Measurements from ENCODE around the gene UNCX.

UNCX gene

DNA sequence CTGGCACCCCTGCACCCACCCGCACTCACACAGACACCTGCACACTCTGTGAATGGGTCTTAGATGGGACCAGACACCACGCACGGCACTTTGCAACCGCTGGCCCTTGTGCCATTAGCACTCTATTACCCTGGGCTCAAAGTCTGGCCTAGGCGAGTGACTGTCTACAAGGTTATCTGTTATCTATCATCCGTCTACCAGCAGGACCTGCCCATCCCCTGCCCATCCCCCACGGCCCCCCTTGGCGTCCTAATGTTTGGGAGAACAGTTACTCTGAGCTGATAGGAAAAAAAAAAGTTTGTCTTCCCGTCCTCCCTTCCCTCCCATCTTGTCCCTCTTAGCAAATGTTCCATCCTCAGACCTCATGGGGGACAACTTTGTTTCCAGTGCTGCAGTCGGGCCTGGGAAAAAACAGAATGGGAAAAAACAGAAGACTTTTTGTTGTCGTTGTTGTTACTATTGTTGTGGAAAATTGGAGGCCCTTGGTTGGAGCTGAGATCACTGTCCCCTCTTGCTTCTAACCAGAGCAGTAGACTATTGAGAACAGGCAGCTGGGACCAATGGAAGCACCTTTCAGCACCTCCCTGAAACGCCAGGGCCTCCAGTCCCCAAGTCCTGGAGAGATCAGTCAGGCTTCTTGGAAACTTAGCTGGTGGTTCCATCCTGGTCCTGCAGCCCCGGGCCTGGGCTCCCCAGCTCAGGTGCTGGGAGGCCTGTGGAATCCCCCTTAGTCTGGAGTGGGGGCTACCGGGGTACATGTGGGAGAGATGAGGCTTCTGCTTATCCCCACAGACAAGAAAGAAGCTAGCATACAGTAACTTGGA is 12.2 kb downstream of the UNCX start:
- DNase-seq = no peak

DNA sequence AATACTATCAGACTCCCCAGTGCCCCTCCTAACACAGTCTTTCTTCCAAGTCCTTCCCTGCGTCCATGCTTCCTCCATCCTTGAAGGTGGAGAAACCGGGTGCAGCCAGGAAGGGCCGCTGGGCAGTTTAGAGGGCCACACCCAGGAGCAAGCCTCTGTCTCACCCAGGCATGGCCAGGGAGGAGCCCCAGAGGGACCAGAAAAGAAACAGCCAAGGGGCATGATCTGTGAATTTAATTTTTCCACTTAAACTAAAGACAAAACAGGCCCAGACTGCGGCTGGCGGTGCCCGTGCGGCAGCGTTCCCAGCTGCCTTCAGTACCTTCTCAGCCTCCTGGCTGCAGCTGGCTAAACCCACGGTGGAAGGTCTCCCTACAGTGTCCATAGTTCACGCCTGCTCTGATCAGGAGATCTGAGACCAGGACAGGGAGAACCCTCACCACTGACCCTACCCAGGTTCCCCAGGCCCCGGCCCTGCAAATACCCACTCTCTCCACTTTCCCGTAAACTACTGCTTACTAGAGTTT is 12.9 kb downstream of the UNCX start:
- DNase-seq = no peak

- no peak for DNase-seq
Measured at GRCh38 chr7:1246160-1246870, 13.6 kb downstream of the UNCX start.

GRCh38 chr7:1246871-1247526 is 14.3 kb downstream of the UNCX start:
- no peak for DNase-seq

- DNase-seq = no peak
Measured at GRCh38 chr7:1247527-1248041, 14.9 kb downstream of the UNCX start.

DNA sequence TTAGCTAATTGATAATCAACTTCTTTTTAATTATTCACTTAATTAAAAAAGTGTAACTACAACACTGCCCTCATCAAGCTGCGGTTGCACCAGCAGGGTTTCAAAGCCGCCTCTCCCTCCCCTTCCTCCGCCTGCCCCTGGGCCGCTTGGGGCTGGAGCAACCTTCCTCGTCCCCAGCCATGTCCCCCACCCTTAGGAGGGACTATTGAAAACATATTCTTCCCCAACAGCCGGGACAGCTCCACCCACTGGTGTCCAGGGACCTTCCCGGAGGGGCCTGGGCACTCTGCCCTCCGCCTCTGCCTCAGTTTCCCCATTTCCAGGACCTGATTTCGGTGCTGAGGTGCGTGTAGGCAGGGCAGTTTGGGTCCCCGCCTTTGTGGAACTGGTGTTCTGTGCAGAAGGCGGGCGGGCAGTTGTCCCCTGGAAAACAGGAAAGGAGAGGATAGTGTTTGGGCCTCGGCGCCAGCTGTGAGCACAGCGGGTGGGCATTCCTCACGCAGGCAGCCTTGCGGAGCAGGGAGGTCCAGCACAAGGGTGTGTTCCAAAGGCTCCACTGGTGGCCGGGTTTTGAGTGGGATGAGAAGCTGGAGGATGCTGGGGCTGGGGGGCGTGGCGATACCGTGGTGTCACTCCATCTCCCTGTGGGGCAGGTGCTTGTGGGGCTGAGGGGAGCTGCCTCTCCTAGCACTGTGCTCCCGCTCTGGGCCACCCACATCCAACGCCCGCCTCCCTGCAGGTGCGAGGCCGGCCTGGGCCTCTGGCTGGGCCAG is 15.7 kb downstream of the UNCX start:
- no peak for DNase-seq

DNA sequence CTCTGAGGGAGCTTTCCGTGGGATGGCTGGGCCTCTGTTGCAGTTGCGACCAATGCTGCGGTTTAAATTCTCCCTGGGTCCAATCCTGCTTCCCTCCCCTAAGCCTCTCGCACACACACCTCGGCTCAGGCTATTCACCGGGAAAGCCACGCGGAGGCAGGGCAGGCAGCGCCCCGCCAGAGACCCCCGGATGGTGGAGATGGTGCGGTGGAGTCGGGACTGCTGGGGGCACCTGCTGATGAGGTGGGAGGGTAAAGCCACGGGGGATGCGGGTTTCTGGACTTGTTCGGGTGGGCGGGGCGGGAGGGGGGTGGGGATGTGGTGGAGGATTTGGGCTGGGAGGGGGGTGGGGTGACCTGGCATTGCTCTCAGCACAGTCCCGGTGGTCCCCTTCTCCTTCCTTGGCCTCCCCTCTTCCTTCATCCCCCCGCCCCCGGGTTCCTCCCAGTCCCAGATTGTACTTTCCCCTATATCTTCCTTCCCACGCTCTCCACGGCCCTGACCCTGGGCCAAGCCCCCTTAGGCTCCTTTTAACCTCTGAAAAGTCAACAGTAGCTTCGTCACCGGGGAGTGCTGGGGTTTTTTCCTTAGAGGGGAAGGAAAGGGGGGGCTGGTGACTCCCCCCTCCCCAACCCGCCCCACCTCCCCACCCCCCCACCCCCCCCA is 16.4 kb downstream of the UNCX start:
- DNase-seq = no peak

- DNase-seq = no peak
Measured at GRCh38 chr7:1249731-1250130, 17.1 kb downstream of the UNCX start.

DNA sequence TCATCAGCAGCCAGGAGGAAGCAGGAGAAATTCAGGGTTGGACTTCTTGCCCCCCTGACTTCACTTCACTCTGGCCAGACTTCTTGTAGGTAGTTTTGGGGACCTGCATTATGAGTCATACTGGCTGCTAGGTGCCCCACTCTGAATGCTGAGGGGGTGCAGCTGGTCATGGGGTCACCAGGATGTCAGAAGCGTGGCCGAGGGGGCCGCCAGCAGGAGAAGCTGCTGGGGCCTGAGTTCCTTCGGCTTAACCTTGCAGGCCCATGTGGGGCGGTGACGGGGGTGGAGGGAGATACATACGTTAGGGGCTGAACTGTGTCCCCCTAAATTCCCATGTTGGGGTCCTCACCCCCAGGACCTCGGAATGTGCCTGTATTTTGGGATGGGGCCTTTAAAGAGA is 18.2 kb downstream of the UNCX start:
- DNase-seq = no peak

DNA sequence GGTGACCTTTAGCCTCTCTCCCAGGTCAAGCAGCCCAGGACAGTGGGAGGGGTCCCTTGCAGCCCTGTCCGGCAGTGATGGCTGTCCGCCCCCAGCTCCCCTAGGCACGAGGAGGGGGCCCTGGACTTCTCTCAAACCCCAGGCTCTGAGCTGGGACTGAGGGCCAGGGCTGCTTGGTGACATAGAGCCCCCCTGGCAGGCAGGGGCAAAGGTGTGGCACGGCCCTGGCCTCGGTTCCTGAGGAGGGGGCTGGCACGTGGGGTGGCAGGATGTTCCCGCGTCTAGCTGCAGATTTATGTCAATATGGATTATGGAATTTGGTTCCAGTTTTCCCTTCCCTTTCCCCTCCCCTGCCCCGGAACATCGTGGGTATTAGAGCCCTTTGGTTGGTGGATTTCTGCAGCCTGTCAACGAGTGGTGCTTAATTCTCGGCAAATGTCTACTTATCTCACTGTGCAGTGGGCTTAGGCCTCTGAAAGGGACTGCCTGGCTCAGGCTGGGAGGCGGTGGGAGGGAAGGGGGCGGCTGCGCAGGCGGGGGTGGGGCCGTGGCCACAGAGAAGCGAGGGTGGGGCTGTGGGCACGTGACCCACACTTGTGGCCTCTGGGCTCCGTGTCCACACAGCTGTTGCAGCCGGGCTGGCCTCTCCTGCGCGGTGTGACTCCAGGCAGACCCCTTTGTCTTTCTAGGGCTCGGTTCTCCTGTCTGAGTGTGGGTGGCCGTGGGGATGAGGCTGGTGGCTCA is 19.3 kb downstream of the UNCX start:
- DNase-seq = no peak

DNA sequence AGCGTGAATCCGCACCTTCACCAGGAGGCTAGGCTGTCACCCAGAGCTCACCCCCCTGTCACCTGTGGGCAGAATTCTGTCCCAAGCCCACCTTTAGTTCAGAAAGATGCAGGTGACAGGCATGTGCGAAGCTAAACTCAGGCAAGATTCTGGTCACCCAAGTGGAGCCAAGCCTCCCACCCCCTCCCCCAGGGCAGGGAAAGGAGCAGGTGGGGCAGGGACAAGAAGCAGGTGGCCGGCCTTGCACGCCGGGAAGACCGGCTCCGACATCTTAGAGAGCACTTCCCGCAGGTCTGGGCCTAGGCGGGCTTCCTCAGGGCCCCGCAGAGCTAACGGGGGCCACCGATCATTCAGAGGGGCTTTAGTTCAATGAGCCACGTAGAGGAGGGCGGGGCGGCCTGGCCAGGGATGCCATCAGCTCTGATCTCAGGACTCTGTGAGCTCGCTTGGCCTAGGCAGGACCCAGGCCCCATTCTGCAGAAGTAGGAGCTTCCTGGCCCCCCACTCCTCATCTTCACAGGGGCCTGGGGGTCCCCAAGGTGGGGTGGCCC is 19.9 kb downstream of the UNCX start:
- no peak for DNase-seq

- DNase-seq = no peak
Measured at GRCh38 chr7:1253681-1254181, 21.1 kb downstream of the UNCX start.

DNA sequence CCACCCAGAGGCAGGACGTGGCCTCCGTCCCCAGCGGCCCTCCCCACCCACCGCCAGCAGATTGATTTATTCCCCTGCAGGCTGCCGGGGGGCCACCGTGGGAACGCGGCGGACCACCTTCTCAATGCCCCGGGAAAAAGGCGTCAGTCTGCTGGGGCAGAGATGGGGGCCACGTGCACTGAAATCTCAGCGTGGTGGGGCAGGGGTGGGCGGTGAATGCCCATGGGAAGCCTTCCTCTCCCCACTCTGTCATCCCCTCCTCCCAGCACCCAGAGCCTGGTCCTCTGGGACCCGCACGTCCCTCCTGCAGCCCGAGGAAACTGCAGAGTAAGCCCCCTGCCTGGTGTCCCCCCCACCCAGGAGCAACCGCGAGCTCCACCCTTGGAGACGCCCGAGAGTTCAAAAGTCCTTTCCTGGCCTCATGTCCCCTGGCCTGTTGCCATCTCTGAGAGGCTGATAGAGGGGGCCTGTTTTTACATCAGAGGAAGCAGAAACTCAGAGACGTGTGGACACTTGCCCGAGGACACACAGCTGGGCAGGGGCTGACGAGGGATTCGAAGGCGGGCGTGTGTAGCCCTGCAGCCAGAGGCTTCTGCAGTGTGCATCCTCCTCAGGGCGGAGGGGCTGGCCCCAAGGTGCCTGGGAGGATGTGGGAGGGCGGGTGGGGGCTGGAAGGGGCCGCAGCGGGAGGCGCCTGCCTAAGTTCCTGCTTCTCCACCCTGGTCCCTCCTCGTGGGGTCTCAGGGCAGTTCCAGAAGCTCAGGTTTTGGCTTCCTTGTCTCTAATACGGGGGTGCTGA is 21.8 kb downstream of the UNCX start:
- DNase-seq = no peak

GRCh38 chr7:1255080-1255816 is 22.6 kb downstream of the UNCX start:
- DNase-seq = no peak

DNA sequence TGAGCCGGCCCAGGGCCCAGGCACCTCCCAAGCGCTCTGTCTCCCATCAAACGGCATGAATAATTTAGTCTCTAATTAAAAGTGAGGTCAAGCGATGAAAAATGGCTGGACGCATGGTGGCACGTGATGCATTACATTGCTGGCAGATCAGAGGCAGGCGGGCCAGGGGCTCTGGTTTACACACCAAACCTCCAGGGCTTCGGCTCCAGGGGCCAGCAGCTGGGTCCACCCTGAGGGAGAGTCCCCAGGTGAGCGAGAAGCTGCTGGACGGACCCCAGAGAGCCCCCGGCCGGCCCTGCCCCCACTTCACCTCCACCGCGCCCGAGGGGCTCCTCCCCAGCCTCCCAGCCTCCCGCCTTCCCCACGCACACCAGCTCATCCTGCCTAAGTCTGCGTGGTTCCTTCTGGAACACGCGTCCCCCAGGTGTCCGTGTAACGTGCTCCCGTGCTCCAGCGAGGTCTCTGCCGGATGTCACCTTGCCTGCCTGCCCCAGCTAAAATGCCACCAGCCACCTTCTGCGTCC is 23.2 kb downstream of the UNCX start:
- DNase-seq = no peak

GRCh38 chr7:1256621-1257020 is 23.9 kb downstream of the UNCX start:
- peak; percentile 9 for DNase-seq

DNA sequence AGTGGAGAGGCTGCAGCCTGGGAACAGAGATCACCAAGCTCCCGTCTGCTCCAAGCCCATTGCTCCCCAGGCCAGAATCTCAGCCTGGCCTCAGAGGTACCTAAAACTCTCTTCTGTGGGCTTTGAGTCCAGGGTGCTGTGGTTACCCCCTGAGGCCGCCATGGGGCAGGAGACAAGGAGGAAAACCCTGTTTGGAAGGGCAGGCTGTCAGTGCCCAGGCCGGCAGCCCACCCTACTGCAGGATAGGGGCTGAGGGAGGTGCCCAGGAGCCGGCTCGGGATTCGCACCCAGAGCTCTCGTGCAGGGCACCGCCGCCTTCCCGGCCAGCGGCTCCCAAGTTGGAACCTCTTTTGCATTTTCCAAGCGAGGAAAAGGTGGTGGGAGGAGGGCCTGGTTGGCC is 24.5 kb downstream of the UNCX start:
- peak; percentile 0 for DNase-seq

DNA sequence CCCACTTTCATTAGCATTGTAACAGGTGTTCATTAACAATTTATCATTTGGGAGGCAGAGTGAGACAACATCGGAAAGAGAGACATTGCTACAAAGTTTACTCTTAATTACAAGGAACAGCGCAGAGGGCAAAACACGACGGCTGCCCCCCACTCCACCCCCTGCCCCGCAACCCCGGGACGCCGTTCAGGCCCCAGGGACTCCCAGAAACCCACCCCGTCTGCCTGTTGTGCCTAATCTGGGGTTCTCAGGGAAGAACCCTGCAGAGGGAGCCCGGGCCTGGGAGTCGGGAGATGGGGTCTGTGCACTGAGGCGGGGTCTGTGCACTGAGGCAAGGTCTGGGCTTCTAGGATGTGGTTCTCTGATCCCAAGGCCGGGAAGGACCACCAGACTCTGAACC is 25.2 kb downstream of the UNCX start:
- DNase-seq = peak; percentile 5

Measured in activated naive CD4-positive, alpha-beta T cell treated with anti-CD3 and anti-CD28 coated beads, Interleukin-2, amount 50 U/mL, for 16 hours (primary cell).